ENCODE measurements around the gene EPHA7. TPM values are rescaled to one million over a fixed set of nuclear protein-coding genes. Genes with fewer than 3 reads are reported as not detected.

EPHA7 gene
- total RNA-seq, 4 donors from 2014 or later, result 0.07 to 0.88 (median 0.14) TPM

- Histone ChIP-seq H3K27me3 (no peaks in the 10 kb centered on the region), H3K36me3 (no peaks in the 10 kb centered on the region), H3K4me3 (no peak overlapping the region), H3K27ac (no peak overlapping the region), H3K4me1 (no peaks in the 10 kb centered on the region), H3K9me3 (no peaks in the 10 kb centered on the region)
- ATAC-seq (no peak), DNase-seq (no peak)
- intact Hi-C loops (cut with DNase I; ENCODE audit: low total_unique reads), result no loop called here
- in situ Hi-C loops (cut with MboI; ENCODE audit: low sequenced_read_pairs in 4 of 4), result no loop called here
- TF ChIP-seq CTCF (IDR thresholded peaks at IDR 0.05 in 4 of 5, conservative IDR thresholded peaks at IDR 0.05 in 1 of 5), result no peak
- no peak for TF ChIP-seq POLR2A (IDR thresholded peaks at IDR 0.05)
Observed at GRCh38 chr6:93344333-93344835, 75.0 kb downstream of the EPHA7 start.

GRCh38 chr6:93343476-93343875 is 75.9 kb downstream of the EPHA7 start:
- ATAC-seq (no peak), DNase-seq (no peak)
- in situ Hi-C loops (cut with MboI; ENCODE audit: low sequenced_read_pairs in 4 of 4), result no loop called here
- H3K9me3 ChIP-seq, result no peaks in the 10 kb centered on the region
- H3K27me3 ChIP-seq, result no peaks in the 10 kb centered on the region
- no peak for TF ChIP-seq POLR2A (IDR thresholded peaks at IDR 0.05)
- no peak for TF ChIP-seq CTCF (IDR thresholded peaks at IDR 0.05 in 4 of 5, conservative IDR thresholded peaks at IDR 0.05 in 1 of 5)
- H3K36me3 ChIP-seq, result no peaks in the 10 kb centered on the region
- no peaks in the 10 kb centered on the region for H3K4me1 ChIP-seq
- no peak overlapping the region for H3K27ac ChIP-seq
- intact Hi-C loops (cut with DNase I; ENCODE audit: low total_unique reads), result no loop called here
- H3K4me3 ChIP-seq, result no peak overlapping the region

- Histone ChIP-seq H3K27ac (no peak overlapping the region), H3K4me3 (no peak overlapping the region), H3K36me3 (no peaks in the 10 kb centered on the region), H3K9me3 (no peaks in the 10 kb centered on the region), H3K4me1 (no peaks in the 10 kb centered on the region), H3K27me3 (no peaks in the 10 kb centered on the region)
- intact Hi-C loops (cut with DNase I; ENCODE audit: low total_unique reads), result no loop called here
- TF ChIP-seq CTCF (IDR thresholded peaks at IDR 0.05 in 4 of 5, conservative IDR thresholded peaks at IDR 0.05 in 1 of 5) (no peak), POLR2A (IDR thresholded peaks at IDR 0.05) (no peak)
- ATAC-seq (no peak), DNase-seq (no peak)
- in situ Hi-C loops (cut with MboI; ENCODE audit: low sequenced_read_pairs in 4 of 4), result no loop called here
Observed at GRCh38 chr6:93341900-93342613, 77.3 kb downstream of the EPHA7 start.

GRCh38 chr6:93337772-93338394 is 81.5 kb downstream of the EPHA7 start:
- ATAC-seq (no peak), DNase-seq (no peak)
- in situ Hi-C loops (cut with MboI; ENCODE audit: low sequenced_read_pairs in 4 of 4), result no loop called here
- Histone ChIP-seq H3K27ac (no peak overlapping the region), H3K27me3 (no peaks in the 10 kb centered on the region), H3K4me3 (no peak overlapping the region), H3K4me1 (no peaks in the 10 kb centered on the region), H3K9me3 (no peaks in the 10 kb centered on the region), H3K36me3 (no peaks in the 10 kb centered on the region)
- TF ChIP-seq CTCF (IDR thresholded peaks at IDR 0.05 in 4 of 5, conservative IDR thresholded peaks at IDR 0.05 in 1 of 5) (no peak), POLR2A (IDR thresholded peaks at IDR 0.05) (no peak)
- intact Hi-C loops (cut with DNase I; ENCODE audit: low total_unique reads), result no loop called here
